ENCODE data around the gene PPP4R3A. TPM values are rescaled to one million over a fixed set of nuclear protein-coding genes. Genes with fewer than 3 reads are reported as not detected.

The PPP4R3A gene
- polyA plus RNA-seq, 1 donor (not counting 4 experiments of a cell fraction or from before 2014, with no cell fraction given): 53.8 TPM

DNA sequence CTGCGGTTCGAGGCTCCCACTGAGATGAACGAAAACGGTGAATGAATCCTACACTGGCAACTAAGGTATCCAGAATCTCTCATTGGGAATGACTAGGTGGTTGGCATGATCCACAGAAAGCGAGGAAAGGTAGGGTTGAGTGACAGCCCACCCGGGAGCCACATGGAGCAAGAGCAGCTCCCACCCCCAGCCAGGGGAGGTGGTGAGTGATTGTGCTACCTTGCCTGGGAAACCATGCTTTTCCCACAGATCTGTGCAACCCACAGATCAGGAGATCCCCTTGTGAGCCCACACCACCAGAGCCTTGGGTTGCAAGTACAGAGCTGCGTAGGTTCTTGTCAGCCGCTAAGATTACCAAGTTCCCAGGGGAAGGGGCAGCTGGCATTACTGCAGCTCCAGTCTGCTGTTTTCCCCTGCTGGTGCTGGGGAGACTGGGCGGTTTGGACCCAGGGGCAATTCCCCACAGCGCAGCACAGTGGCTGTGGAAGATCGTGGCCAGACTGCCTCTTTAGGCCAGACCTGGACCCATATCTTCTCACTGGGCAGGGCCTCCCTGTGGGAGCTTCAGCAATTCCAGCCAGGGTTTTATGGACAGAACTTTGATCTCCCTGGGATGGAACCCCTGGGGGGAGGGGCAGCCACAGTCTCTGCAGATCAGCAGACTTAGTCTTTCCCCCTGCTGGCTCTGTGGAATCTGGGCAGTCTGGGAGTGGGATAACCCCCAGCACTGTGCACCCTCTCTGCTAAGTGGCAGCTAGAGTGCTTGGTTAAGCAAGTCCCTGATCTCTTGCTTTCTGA lies 44.6 kb upstream of the PPP4R3A start:
- dilution Hi-C loops (cut with MboI; ENCODE audit: extremely low pct_ligation_motif_present, low sequenced_read_pairs): no loop called here

DNA sequence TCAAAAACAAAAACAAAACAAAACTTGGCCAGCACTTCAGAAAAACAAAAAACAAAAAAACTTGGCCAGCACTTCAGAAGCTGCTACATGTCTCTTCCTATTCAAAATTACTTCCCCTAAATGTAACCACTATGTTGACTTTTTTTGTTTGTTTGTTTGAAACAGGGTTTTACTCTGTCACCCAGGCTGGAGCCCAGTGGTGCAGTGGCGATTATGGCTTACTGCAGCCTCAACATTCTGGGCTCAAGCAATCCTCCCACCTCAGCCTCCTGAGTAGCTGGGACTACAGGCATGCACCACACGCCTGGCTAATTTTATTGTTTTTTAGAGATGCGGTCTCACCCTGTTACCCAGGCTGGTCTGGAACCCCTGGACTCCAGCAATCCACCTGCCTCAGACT lies 38.0 kb upstream of the PPP4R3A start:
- no peaks in the 10 kb centered on the region for H4K20me1 ChIP-seq (ENCODE audit: control insufficient read depth, extremely low read depth, insufficient read depth, low read length)
- H3K79me2 ChIP-seq (ENCODE audit: control insufficient read depth, insufficient read depth, low read length): no peaks in the 10 kb centered on the region
- no peaks in the 10 kb centered on the region for H3K9me3 ChIP-seq (ENCODE audit: control insufficient read depth, low read depth, low read length)
- DNase-seq (ENCODE audit: low read depth, low spot score) (no peak), FAIRE-seq (no peak)
- dilution Hi-C loops (cut with MboI; ENCODE audit: extremely low pct_ligation_motif_present, low sequenced_read_pairs): no loop called here
- no peak overlapping the region for H3K27ac ChIP-seq (ENCODE audit: control insufficient read depth, insufficient read depth, low read length)
- H3K27me3 ChIP-seq (ENCODE audit: control insufficient read depth, extremely low read depth, insufficient read depth, low read length): no peaks in the 10 kb centered on the region
- no peaks in the 10 kb centered on the region for H3K4me1 ChIP-seq (ENCODE audit: control insufficient read depth, extremely low read depth, insufficient read depth, low read length)
- H3K9ac ChIP-seq (ENCODE audit: control insufficient read depth, extremely low read depth, insufficient read depth, low read length): no peak overlapping the region
- H3K4me3 ChIP-seq (ENCODE audit: control insufficient read depth in 2 of 3, extremely low read depth in 1 of 3, insufficient read depth in 2 of 3, low read depth in 1 of 3, low read length in 3 of 3): no peak overlapping the region
- no peak overlapping the region for H2AFZ ChIP-seq (ENCODE audit: control insufficient read depth, low read length)
- no peaks in the 10 kb centered on the region for H3K36me3 ChIP-seq (ENCODE audit: control insufficient read depth in 2 of 2, extremely low read depth in 1 of 2, insufficient read depth in 2 of 2, low read length in 2 of 2)
- TF ChIP-seq, protein P1, sequence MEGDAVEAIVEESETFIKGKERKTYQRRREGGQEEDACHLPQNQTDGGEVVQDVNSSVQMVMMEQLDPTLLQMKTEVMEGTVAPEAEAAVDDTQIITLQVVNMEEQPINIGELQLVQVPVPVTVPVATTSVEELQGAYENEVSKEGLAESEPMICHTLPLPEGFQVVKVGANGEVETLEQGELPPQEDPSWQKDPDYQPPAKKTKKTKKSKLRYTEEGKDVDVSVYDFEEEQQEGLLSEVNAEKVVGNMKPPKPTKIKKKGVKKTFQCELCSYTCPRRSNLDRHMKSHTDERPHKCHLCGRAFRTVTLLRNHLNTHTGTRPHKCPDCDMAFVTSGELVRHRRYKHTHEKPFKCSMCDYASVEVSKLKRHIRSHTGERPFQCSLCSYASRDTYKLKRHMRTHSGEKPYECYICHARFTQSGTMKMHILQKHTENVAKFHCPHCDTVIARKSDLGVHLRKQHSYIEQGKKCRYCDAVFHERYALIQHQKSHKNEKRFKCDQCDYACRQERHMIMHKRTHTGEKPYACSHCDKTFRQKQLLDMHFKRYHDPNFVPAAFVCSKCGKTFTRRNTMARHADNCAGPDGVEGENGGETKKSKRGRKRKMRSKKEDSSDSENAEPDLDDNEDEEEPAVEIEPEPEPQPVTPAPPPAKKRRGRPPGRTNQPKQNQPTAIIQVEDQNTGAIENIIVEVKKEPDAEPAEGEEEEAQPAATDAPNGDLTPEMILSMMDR (optimal IDR thresholded peaks at IDR 0.05 in 1 of 3, IDR thresholded peaks at IDR 0.05 in 1 of 3, conservative IDR thresholded peaks at IDR 0.05 in 1 of 3; ENCODE audit: extremely low read depth in 1 of 3, insufficient read depth in 2 of 3, low read length in 3 of 3): no peak
- TF ChIP-seq EZH2 (IDR thresholded peaks at IDR 0.05; ENCODE audit: low read length): no peak
- no peak overlapping the region for H3K4me2 ChIP-seq (ENCODE audit: control insufficient read depth, extremely low read depth, insufficient read depth, low read depth, low read length)
- H3K9me1 ChIP-seq (ENCODE audit: control insufficient read depth, extremely low read depth, insufficient read depth, low read length): no peaks in the 10 kb centered on the region

More for the DNA sequence above, 44.6 kb upstream of the PPP4R3A start:
- no peak overlapping the region for H3K9ac ChIP-seq (ENCODE audit: control insufficient read depth, extremely low read depth, insufficient read depth, low read length)
- H3K9me3 ChIP-seq (ENCODE audit: control insufficient read depth, low read depth, low read length): no peaks in the 10 kb centered on the region
- no peaks in the 10 kb centered on the region for H4K20me1 ChIP-seq (ENCODE audit: control insufficient read depth, extremely low read depth, insufficient read depth, low read length)
- no peak for TF ChIP-seq EZH2 (IDR thresholded peaks at IDR 0.05; ENCODE audit: low read length)
- H3K4me3 ChIP-seq (ENCODE audit: control insufficient read depth in 2 of 3, extremely low read depth in 1 of 3, insufficient read depth in 2 of 3, low read depth in 1 of 3, low read length in 3 of 3): no peak overlapping the region
- FAIRE-seq (no peak), DNase-seq (ENCODE audit: low read depth, low spot score) (no peak)
- H3K36me3 ChIP-seq (ENCODE audit: control insufficient read depth in 2 of 2, extremely low read depth in 1 of 2, insufficient read depth in 2 of 2, low read length in 2 of 2): no peaks in the 10 kb centered on the region
- H3K79me2 ChIP-seq (ENCODE audit: control insufficient read depth, insufficient read depth, low read length): no peaks in the 10 kb centered on the region
- no peak overlapping the region for H2AFZ ChIP-seq (ENCODE audit: control insufficient read depth, low read length)
- no peak overlapping the region for H3K27ac ChIP-seq (ENCODE audit: control insufficient read depth, insufficient read depth, low read length)
- no peaks in the 10 kb centered on the region for H3K9me1 ChIP-seq (ENCODE audit: control insufficient read depth, extremely low read depth, insufficient read depth, low read length)
- no peaks in the 10 kb centered on the region for H3K27me3 ChIP-seq (ENCODE audit: control insufficient read depth, extremely low read depth, insufficient read depth, low read length)
- no peak overlapping the region for H3K4me2 ChIP-seq (ENCODE audit: control insufficient read depth, extremely low read depth, insufficient read depth, low read depth, low read length)
- no peaks in the 10 kb centered on the region for H3K4me1 ChIP-seq (ENCODE audit: control insufficient read depth, extremely low read depth, insufficient read depth, low read length)

Measured in keratinocyte (primary cell).